SK-N-SH (cell line): Measurements from ENCODE around the gene ABCC10. TPM values are rescaled to one million over a fixed set of nuclear protein-coding genes. Genes with fewer than 3 reads are reported as not detected.
A peak's percentile ranks its signal among the peaks of the same experiment; 100 is the strongest.

ENCODE experiments used
- CTCF ChIA-PET: fragments of 300-600, 350-600 bp; formaldehyde crosslinking; extraction: SDS; loops from one replicate; lab custom pipeline; 2021; lab: Yijun Ruan, JAX
- POLR2A ChIA-PET: fragments of 350-600 bp; sonication (Branson Sonifier 250); formaldehyde crosslinking; extraction: SDS; loops from one replicate; lab custom pipeline; 2020; ENCODE audit warnings: antibody characterized with exemption, inconsistent platforms; lab: Yijun Ruan, JAX
- DNase-seq: peaks from one replicate; pipeline ENCODE4 v3.0.0; 2012
- H2AFZ ChIP-seq: fragments of 200-600 bp; sonication (generic); 2 replicates; pipeline ENCODE4 v1.8.1; 2016; ENCODE audit warnings: antibody characterized with exemption, mild to moderate bottlenecking, low read depth
- H3F3A ChIP-seq: fragments of 200-600 bp; sonication (generic); replicated peaks from 2 replicates; pipeline ENCODE3; 2016; ENCODE audit warnings: antibody characterized with exemption, mild to moderate bottlenecking; ENCODE audit not compliant: insufficient read depth
- H3K27ac ChIP-seq, 2 experiments: fragments of 200-500 bp in 1 of 2; fragments of 200-600 bp in 1 of 2; sonication (Bioruptor generic) in 1 of 2; sonication (generic), shearing (Covaris generic) in 1 of 2; 2 replicates each; pipeline versions ENCODE4 v1.5.1 to v1.6.1; 2014 to 2016; ENCODE audit warnings: low read depth in 2 of 2, inconsistent platforms in 1 of 2, low read length in 1 of 2, mild to moderate bottlenecking in 1 of 2, mixed read lengths in 1 of 2
- H3K27me3 ChIP-seq: fragments of 200-600 bp; sonication (generic), shearing (Covaris generic); 2 replicates; pipeline ENCODE4 v1.6.1; 2016; ENCODE audit warnings: mixed run types; ENCODE audit not compliant: insufficient read depth
- H3K36me3 ChIP-seq, 2 experiments: fragments of 200-500 bp in 1 of 2; fragments of 200-600 bp in 1 of 2; sonication (Bioruptor generic) in 1 of 2; sonication (generic) in 1 of 2; replicated peaks in 1 of 2; 2 replicates each; pipeline versions ENCODE3 to v1.5.1; 2014 to 2016; ENCODE audit warnings: low read length in 1 of 2, mild to moderate bottlenecking in 1 of 2; ENCODE audit not compliant: insufficient read depth in 2 of 2, control insufficient read depth in 1 of 2
- H3K4me1 ChIP-seq, 2 experiments: fragments of 200-500 bp in 1 of 2; fragments of 200-600 bp in 1 of 2; sonication (Bioruptor generic) in 1 of 2; sonication (generic), shearing (Covaris generic) in 1 of 2; 2 replicates each; pipeline versions ENCODE4 v1.5.1 to v1.6.1; 2014 to 2016; ENCODE audit warnings: low read depth in 1 of 2, low read length in 1 of 2, mixed run types in 1 of 2; ENCODE audit not compliant: insufficient read depth in 2 of 2, control insufficient read depth in 1 of 2
- H3K4me2 ChIP-seq: fragments of 200-600 bp; sonication (generic), shearing (Covaris generic); 2 replicates; pipeline ENCODE4 v1.6.1; 2017; ENCODE audit warnings: mixed run types
- H3K4me3 ChIP-seq, 2 experiments: fragments of 200-500 bp in 1 of 2; fragments of 200-600 bp in 1 of 2; sonication (Bioruptor generic) in 1 of 2; sonication (generic), shearing (Covaris generic) in 1 of 2; 2 replicates each; pipeline versions ENCODE4 v1.5.1 to v1.8.1; 2014 to 2016; ENCODE audit warnings: low read depth in 2 of 2, inconsistent platforms in 1 of 2, low read length in 1 of 2, mild to moderate bottlenecking in 1 of 2, mixed read lengths in 1 of 2, moderate library complexity in 1 of 2
- H3K79me2 ChIP-seq: fragments of 200-600 bp; sonication (generic); 2 replicates; pipeline ENCODE4 v1.8.1; 2017; ENCODE audit warnings: mild to moderate bottlenecking; ENCODE audit not compliant: insufficient read depth
- H3K9ac ChIP-seq: fragments of 200-600 bp; sonication (generic); 2 replicates; pipeline ENCODE4 v1.6.1; 2017; ENCODE audit warnings: mixed run types
- H3K9me2 ChIP-seq: fragments of 200-600 bp; sonication (generic); 2 replicates; pipeline ENCODE4 v1.6.1; 2017; ENCODE audit warnings: mixed run types
- H3K9me3 ChIP-seq: fragments of 200-600 bp; sonication (generic); 2 replicates; pipeline ENCODE4 v1.6.1; 2017; ENCODE audit warnings: mixed run types, mild to moderate bottlenecking, moderate library complexity
- H4K20me1 ChIP-seq: fragments of 200-600 bp; sonication (generic); 2 replicates; pipeline ENCODE4 v1.6.1; 2017; ENCODE audit warnings: mild to moderate bottlenecking, mixed run types; ENCODE audit not compliant: insufficient read depth
- CTCF ChIP-seq: fragments of 200-600 bp; sonication (generic); IDR thresholded peaks from 2 replicates; pipeline ENCODE4 v1.6.1; 2017; ENCODE audit warnings: antibody characterized with exemption, mild to moderate bottlenecking, moderate library complexity
- FOSL2 ChIP-seq: IDR thresholded peaks from 2 replicates; pipeline ENCODE4 v1.4.0; 2012; ENCODE audit warnings: low read depth, mild to moderate bottlenecking, moderate library complexity, borderline replicate concordance
- FOXM1 ChIP-seq: IDR thresholded peaks from 2 replicates; pipeline ENCODE4 v1.4.0; 2012; ENCODE audit warnings: low read depth, mild to moderate bottlenecking
- GATA2 ChIP-seq: sonication (generic); formaldehyde crosslinking; IDR thresholded peaks from 2 replicates; pipeline ENCODE4 v1.5.0; 2020; ENCODE audit warnings: mild to moderate bottlenecking, missing genetic modification reagents
- IRF3 ChIP-seq: fragments of 150-350 bp; IDR thresholded peaks from 2 replicates; pipeline ENCODE4 v1.6.1; 2016; ENCODE audit warnings: mild to moderate bottlenecking, low read depth, low read length
- NRF1 ChIP-seq: IDR thresholded peaks from 2 replicates; pipeline ENCODE4 v1.6.1; 2012; ENCODE audit warnings: low read depth, mild to moderate bottlenecking, low read length
- PBX3 ChIP-seq: IDR thresholded peaks from 2 replicates; pipeline ENCODE4; 2012
- POLR2AphosphoS5 ChIP-seq: IDR thresholded peaks from 2 replicates; pipeline ENCODE4 v1.6.1; 2012; ENCODE audit warnings: low read depth, low read length
- REST ChIP-seq: IDR thresholded peaks from 2 replicates; pipeline ENCODE4 v1.6.1; 2012; ENCODE audit warnings: mild to moderate bottlenecking, low read depth, low read length, moderate library complexity
- RXRA ChIP-seq: IDR thresholded peaks from 2 replicates; pipeline ENCODE4 v1.4.0; 2012; ENCODE audit warnings: low read depth, mild to moderate bottlenecking, borderline replicate concordance
- USF1 ChIP-seq: IDR thresholded peaks from 2 replicates; pipeline ENCODE4 v1.4.0; 2012; ENCODE audit warnings: low read depth, borderline replicate concordance
- WGBS: methylation state at CpG from one replicate; pipeline ENCODE4 v1.1.6; 2017; ENCODE audit warnings: low lambda C conversion rate; 5-methylcytosine and 5-hydroxymethylcytosine counted together
- polyA plus RNA-seq, 3 experiments: library from polyadenylated mRNA; depleted of rRNA; stranded (reverse); fragments of >200 nt; gene quantifications; 2 replicates each; pipeline ENCODE4 v1.2.3, GENCODE V29; 2012

ABCC10 gene
- polyA plus RNA-seq, 1 of the 3 experiments (the other 2 are of a cell fraction) = 28.3 TPM

GRCh38 chr6:43405354-43405753 is 22.0 kb upstream of the ABCC10 start:
- ChIA-PET POLR2A (no interaction called here), CTCF (interaction anchor here (1.2 kb wide), 1 partner anchor 103 kb away, joined by 3 read pairs; no protein-coding TSS in a partner anchor)
- Histone ChIP-seq H3F3A (no peaks in the 10 kb centered on the region), H3K79me2 (no peaks in the 10 kb centered on the region), H3K27ac (no peak overlapping the region), H4K20me1 (no peaks in the 10 kb centered on the region), H3K4me2 (no peak overlapping the region), H3K4me1 (no peaks in the 10 kb centered on the region), H3K27me3 (no peaks in the 10 kb centered on the region), H3K9me2 (no peaks in the 10 kb centered on the region), H3K9ac (no peak overlapping the region), H3K4me3 (no peak overlapping the region), H3K36me3 (no peaks in the 10 kb centered on the region), H3K9me3 (no peaks in the 10 kb centered on the region), H2AFZ (no peak overlapping the region)
- TF ChIP-seq PBX3 (peak; percentile 37; the same call in 1 of the 2 replicates), CTCF (no peak), IRF3 (no peak), FOSL2 (no peak), FOXM1 (no peak), NRF1 (no peak), RXRA (no peak), USF1 (no peak)
- WGBS = 19% methylated on average over 3 of the region's 3 CpGs
- DNase-seq = no peak

- no peaks in the 10 kb centered on the region for H4K20me1 ChIP-seq
- H3K36me3 ChIP-seq = no peaks in the 10 kb centered on the region
- H3K27ac ChIP-seq = no peak overlapping the region
- 63% methylated on average over 1 of the region's 1 CpG for WGBS
- no peaks in the 10 kb centered on the region for H3K4me1 ChIP-seq
- ChIA-PET POLR2A (no interaction called here), CTCF (no interaction called here)
- no peaks in the 10 kb centered on the region for H3K79me2 ChIP-seq
- no peak overlapping the region for H2AFZ ChIP-seq
- no peaks in the 10 kb centered on the region for H3F3A ChIP-seq
- H3K9me2 ChIP-seq = no peaks in the 10 kb centered on the region
- no peak overlapping the region for H3K9ac ChIP-seq
- DNase-seq = no peak
- no peaks in the 10 kb centered on the region for H3K9me3 ChIP-seq
- no peaks in the 10 kb centered on the region for H3K27me3 ChIP-seq
- no peak overlapping the region for H3K4me3 ChIP-seq
- H3K4me2 ChIP-seq = no peak overlapping the region
- TF ChIP-seq REST = no peak
- TF ChIP-seq CTCF = no peak
- no peak for TF ChIP-seq GATA2 (CRISPR knock-in tag)
- TF ChIP-seq IRF3 = no peak
- no peak for TF ChIP-seq POLR2AphosphoS5
These were observed 20.0 kb upstream of the ABCC10 start for GRCh38 chr6:43407296-43407695.
